SK-N-SH (cell line): ENCODE results near the gene DUSP9. TPM values are rescaled to one million over a fixed set of nuclear protein-coding genes. Genes with fewer than 3 reads are reported as not detected.

ENCODE experiments used
- CTCF ChIA-PET: fragments of 300-600, 350-600 bp; formaldehyde crosslinking; extraction: SDS; loops from one replicate; lab custom pipeline; 2021; lab: Yijun Ruan, JAX
- POLR2A ChIA-PET: fragments of 350-600 bp; sonication (Branson Sonifier 250); formaldehyde crosslinking; extraction: SDS; loops from one replicate; lab custom pipeline; 2020; ENCODE audit warnings: antibody characterized with exemption, inconsistent platforms; lab: Yijun Ruan, JAX
- DNase-seq: peaks from one replicate; pipeline ENCODE4 v3.0.0; 2012
- H2AFZ ChIP-seq: fragments of 200-600 bp; sonication (generic); 2 replicates; pipeline ENCODE4 v1.8.1; 2016; ENCODE audit warnings: antibody characterized with exemption, mild to moderate bottlenecking, low read depth
- H3F3A ChIP-seq: fragments of 200-600 bp; sonication (generic); replicated peaks from 2 replicates; pipeline ENCODE3; 2016; ENCODE audit warnings: antibody characterized with exemption, mild to moderate bottlenecking; ENCODE audit not compliant: insufficient read depth
- H3K27ac ChIP-seq, 2 experiments: fragments of 200-500 bp in 1 of 2; fragments of 200-600 bp in 1 of 2; sonication (Bioruptor generic) in 1 of 2; sonication (generic), shearing (Covaris generic) in 1 of 2; 2 replicates each; pipeline versions ENCODE4 v1.5.1 to v1.6.1; 2014 to 2016; ENCODE audit warnings: low read depth in 2 of 2, inconsistent platforms in 1 of 2, low read length in 1 of 2, mild to moderate bottlenecking in 1 of 2, mixed read lengths in 1 of 2
- H3K27me3 ChIP-seq: fragments of 200-600 bp; sonication (generic), shearing (Covaris generic); 2 replicates; pipeline ENCODE4 v1.6.1; 2016; ENCODE audit warnings: mixed run types; ENCODE audit not compliant: insufficient read depth
- H3K36me3 ChIP-seq, 2 experiments: fragments of 200-500 bp in 1 of 2; fragments of 200-600 bp in 1 of 2; sonication (Bioruptor generic) in 1 of 2; sonication (generic) in 1 of 2; replicated peaks in 1 of 2; 2 replicates each; pipeline versions ENCODE3 to v1.5.1; 2014 to 2016; ENCODE audit warnings: low read length in 1 of 2, mild to moderate bottlenecking in 1 of 2; ENCODE audit not compliant: insufficient read depth in 2 of 2, control insufficient read depth in 1 of 2
- H3K4me1 ChIP-seq, 2 experiments: fragments of 200-500 bp in 1 of 2; fragments of 200-600 bp in 1 of 2; sonication (Bioruptor generic) in 1 of 2; sonication (generic), shearing (Covaris generic) in 1 of 2; 2 replicates each; pipeline versions ENCODE4 v1.5.1 to v1.6.1; 2014 to 2016; ENCODE audit warnings: low read depth in 1 of 2, low read length in 1 of 2, mixed run types in 1 of 2; ENCODE audit not compliant: insufficient read depth in 2 of 2, control insufficient read depth in 1 of 2
- H3K4me2 ChIP-seq: fragments of 200-600 bp; sonication (generic), shearing (Covaris generic); 2 replicates; pipeline ENCODE4 v1.6.1; 2017; ENCODE audit warnings: mixed run types
- H3K4me3 ChIP-seq, 2 experiments: fragments of 200-500 bp in 1 of 2; fragments of 200-600 bp in 1 of 2; sonication (Bioruptor generic) in 1 of 2; sonication (generic), shearing (Covaris generic) in 1 of 2; 2 replicates each; pipeline versions ENCODE4 v1.5.1 to v1.8.1; 2014 to 2016; ENCODE audit warnings: low read depth in 2 of 2, inconsistent platforms in 1 of 2, low read length in 1 of 2, mild to moderate bottlenecking in 1 of 2, mixed read lengths in 1 of 2, moderate library complexity in 1 of 2
- H3K79me2 ChIP-seq: fragments of 200-600 bp; sonication (generic); 2 replicates; pipeline ENCODE4 v1.8.1; 2017; ENCODE audit warnings: mild to moderate bottlenecking; ENCODE audit not compliant: insufficient read depth
- H3K9ac ChIP-seq: fragments of 200-600 bp; sonication (generic); 2 replicates; pipeline ENCODE4 v1.6.1; 2017; ENCODE audit warnings: mixed run types
- H3K9me2 ChIP-seq: fragments of 200-600 bp; sonication (generic); 2 replicates; pipeline ENCODE4 v1.6.1; 2017; ENCODE audit warnings: mixed run types
- H3K9me3 ChIP-seq: fragments of 200-600 bp; sonication (generic); 2 replicates; pipeline ENCODE4 v1.6.1; 2017; ENCODE audit warnings: mixed run types, mild to moderate bottlenecking, moderate library complexity
- H4K20me1 ChIP-seq: fragments of 200-600 bp; sonication (generic); 2 replicates; pipeline ENCODE4 v1.6.1; 2017; ENCODE audit warnings: mild to moderate bottlenecking, mixed run types; ENCODE audit not compliant: insufficient read depth
- CHD2 ChIP-seq: fragments of 150-350 bp; IDR thresholded peaks from 2 replicates; pipeline ENCODE4 v1.6.1; 2018; ENCODE audit warnings: low read length; ENCODE audit not compliant: partially characterized antibody
- EP300 ChIP-seq, 2 experiments: IDR thresholded peaks; 2 replicates each; pipeline versions ENCODE4 v1.4.0 to v1.6.1; 2012; ENCODE audit warnings: borderline replicate concordance in 1 of 2, low read depth in 1 of 2, low read length in 1 of 2
- EZH2phosphoT487 ChIP-seq: fragments of 200-600 bp; sonication (generic); IDR thresholded peaks from 2 replicates; pipeline ENCODE4 v1.6.1; 2017; ENCODE audit warnings: low read depth, mixed run types, mild to moderate bottlenecking, antibody characterized with exemption, moderate library complexity, borderline replicate concordance
- GABPA ChIP-seq: IDR thresholded peaks from 2 replicates; pipeline ENCODE4 v1.4.0; 2012; ENCODE audit warnings: low read depth, mild to moderate bottlenecking
- GATA2 ChIP-seq: sonication (generic); formaldehyde crosslinking; IDR thresholded peaks from 2 replicates; pipeline ENCODE4 v1.5.0; 2020; ENCODE audit warnings: mild to moderate bottlenecking, missing genetic modification reagents
- MXI1 ChIP-seq: IDR thresholded peaks from 2 replicates; pipeline ENCODE4 v1.6.1; 2012; ENCODE audit warnings: mild to moderate bottlenecking, low read depth, low read length, improper control_type of control experiment
- NRF1 ChIP-seq: IDR thresholded peaks from 2 replicates; pipeline ENCODE4 v1.6.1; 2012; ENCODE audit warnings: low read depth, mild to moderate bottlenecking, low read length
- POLR2AphosphoS5 ChIP-seq: IDR thresholded peaks from 2 replicates; pipeline ENCODE4 v1.6.1; 2012; ENCODE audit warnings: low read depth, low read length
- SIN3A ChIP-seq: IDR thresholded peaks from 2 replicates; pipeline ENCODE4 v1.6.1; 2012; ENCODE audit warnings: low read depth, mild to moderate bottlenecking, low read length, moderate library complexity, borderline replicate concordance
- TAF1 ChIP-seq: IDR thresholded peaks from 2 replicates; pipeline ENCODE4 v1.6.1; 2012; ENCODE audit warnings: low read depth, mild to moderate bottlenecking, low read length, moderate library complexity, borderline replicate concordance
- TCF12 ChIP-seq: IDR thresholded peaks from 2 replicates; pipeline ENCODE4 v1.4.0; 2012
- TEAD4 ChIP-seq: IDR thresholded peaks from 2 replicates; pipeline ENCODE4 v1.4.0; 2012; ENCODE audit warnings: mild to moderate bottlenecking, borderline replicate concordance; ENCODE audit not compliant: insufficient read depth
- WGBS: methylation state at CpG from one replicate; pipeline ENCODE4 v1.1.6; 2017; ENCODE audit warnings: low lambda C conversion rate; 5-methylcytosine and 5-hydroxymethylcytosine counted together
- polyA plus RNA-seq, 3 experiments: library from polyadenylated mRNA; depleted of rRNA; stranded (reverse); fragments of >200 nt; gene quantifications; 2 replicates each; pipeline ENCODE4 v1.2.3, GENCODE V29; 2012
- TF ChIP-seq, protein P1 (sequence below): IDR thresholded peaks from 2 replicates; pipeline ENCODE4; 2012
- TF ChIP-seq, protein P2 (sequence below): fragments of 200-600 bp; sonication (generic); IDR thresholded peaks from 2 replicates; pipeline ENCODE4 v1.6.1; 2017; ENCODE audit warnings: antibody characterized with exemption, mild to moderate bottlenecking, moderate library complexity
- TF ChIP-seq, protein P3 (sequence below): fragments of 150-350 bp; IDR thresholded peaks from 2 replicates; pipeline ENCODE4 v1.6.1; 2016; ENCODE audit warnings: mild to moderate bottlenecking, low read depth, low read length

The DUSP9 gene
- polyA plus RNA-seq, 1 of the 3 experiments (the other 2 are of a cell fraction) = 0.05 TPM

DNA sequence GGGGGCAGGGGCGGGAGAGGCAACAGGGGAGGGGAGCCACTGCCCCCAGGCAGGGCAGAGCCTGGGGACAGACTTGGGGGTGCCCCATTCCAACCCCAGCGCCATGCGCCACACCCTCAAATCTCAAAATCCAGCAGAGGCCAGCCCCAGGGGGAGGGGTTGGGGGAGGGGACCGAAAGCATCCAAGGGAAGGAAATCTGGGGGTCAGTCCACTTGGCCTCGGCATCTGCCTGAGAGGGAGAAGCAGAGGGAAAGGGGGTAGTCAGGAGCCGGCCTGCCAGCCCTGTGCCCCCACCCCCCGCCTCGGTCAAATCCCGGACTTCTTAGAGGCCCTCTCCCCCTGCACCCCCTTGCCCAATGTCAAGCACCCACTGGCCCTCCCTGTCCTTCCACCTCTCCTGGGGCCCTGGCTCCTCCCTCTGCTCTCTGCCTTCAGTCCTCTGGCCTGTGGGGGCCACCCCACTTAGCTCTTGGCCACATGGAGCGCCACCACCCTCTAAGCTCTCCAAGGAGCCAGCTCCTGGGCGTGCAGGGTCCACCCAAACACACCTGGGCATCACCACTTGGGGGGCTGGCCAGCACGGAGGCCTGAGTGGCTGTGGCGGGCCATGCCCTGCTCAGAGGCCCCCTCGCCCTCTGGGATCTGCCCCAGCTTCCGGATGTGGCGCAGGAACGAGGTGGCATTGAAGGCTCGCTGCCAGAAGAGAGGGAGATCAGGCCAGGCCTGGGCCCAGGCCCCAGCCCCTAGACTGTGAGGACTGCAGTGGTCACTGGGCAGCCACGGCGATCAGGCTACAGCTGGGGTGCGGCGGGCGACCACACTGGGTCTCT, 23.1 kb downstream of the DUSP9 start (continued):
- TF ChIP-seq, protein P1, sequence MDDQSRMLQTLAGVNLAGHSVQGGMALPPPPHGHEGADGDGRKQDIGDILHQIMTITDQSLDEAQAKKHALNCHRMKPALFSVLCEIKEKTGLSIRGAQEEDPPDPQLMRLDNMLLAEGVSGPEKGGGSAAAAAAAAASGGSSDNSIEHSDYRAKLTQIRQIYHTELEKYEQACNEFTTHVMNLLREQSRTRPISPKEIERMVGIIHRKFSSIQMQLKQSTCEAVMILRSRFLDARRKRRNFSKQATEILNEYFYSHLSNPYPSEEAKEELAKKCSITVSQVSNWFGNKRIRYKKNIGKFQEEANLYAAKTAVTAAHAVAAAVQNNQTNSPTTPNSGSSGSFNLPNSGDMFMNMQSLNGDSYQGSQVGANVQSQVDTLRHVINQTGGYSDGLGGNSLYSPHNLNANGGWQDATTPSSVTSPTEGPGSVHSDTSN = no peak
- no peak for TF ChIP-seq NRF1
- TF ChIP-seq TCF12 = no peak
- TF ChIP-seq TEAD4 = no peak
- no peak for TF ChIP-seq SIN3A
- TF ChIP-seq, all 33 proteins: peak for 0

DNA sequence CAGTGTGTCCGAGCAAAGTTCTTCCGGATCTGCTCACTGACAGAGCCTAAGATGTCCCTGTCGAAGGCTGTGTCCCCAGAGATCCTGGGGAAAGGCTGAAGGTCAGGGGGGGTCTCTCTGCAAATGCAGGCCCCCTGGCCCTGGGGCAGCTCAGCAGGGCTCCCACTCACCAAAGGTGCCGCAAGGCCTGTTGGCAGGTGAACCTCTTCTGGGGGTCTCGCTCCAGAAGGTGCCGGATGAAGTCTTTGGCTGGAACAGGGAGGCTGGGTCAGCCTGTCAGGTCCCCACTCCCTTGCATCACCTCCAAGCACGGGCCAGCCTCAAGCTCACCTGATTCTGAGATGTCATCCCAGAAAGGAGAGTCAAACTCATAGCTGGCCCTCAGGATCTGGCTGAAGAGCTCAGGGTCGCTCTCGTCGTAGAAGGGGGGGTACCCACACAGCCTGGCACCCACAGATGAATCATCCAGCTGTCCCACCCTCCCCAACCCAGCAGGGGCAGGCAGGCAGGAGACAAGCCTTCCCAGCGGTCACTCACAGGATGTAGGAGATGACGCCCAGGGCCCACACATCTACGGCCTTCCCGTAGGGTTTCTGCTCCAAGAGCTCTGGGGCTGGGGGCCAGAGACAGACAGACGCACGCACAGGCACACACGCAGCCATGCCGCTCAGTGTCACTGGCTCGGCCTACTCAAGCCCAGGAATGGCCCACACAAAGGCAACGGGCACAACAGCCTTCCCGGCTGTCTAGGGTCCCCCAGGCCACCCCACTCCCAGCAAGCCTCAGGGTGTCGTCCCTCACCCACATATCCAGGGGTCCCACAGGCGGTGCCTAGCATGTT, 24.0 kb downstream of the DUSP9 start:
- Histone ChIP-seq H3K9me3 (no peaks in the 10 kb centered on the region), H3K27me3 (peaks cover 6% of the 10 kb centered on the region; the same call in 1 of the 2 replicates), H4K20me1 (no peaks in the 10 kb centered on the region), H2AFZ (no peak overlapping the region), H3K9ac (no peak overlapping the region), H3F3A (no peaks in the 10 kb centered on the region), H3K79me2 (no peaks in the 10 kb centered on the region), H3K4me1 (peaks cover 0 to 3% of the 10 kb centered on the region in 2 experiments; a peak in 1 of 4 replicates), H3K9me2 (no peaks in the 10 kb centered on the region), H3K4me2 (no peak overlapping the region), H3K36me3 (no peaks in the 10 kb centered on the region), H3K27ac (no peak overlapping the region), H3K4me3 (no peak overlapping the region)
- TF ChIP-seq GABPA (no peak), TCF12 (no peak), POLR2AphosphoS5 (no peak), CHD2 (no peak), MXI1 (no peak), GATA2 (CRISPR knock-in tag) (no peak), EZH2phosphoT487 (no peak), EP300 (IDR thresholded peaks at IDR 0.05; ENCODE audit: borderline replicate concordance in 1 of 2, low read depth in 1 of 2, low read length in 1 of 2) (no peak), TAF1 (no peak)
- TF ChIP-seq, protein P2, sequence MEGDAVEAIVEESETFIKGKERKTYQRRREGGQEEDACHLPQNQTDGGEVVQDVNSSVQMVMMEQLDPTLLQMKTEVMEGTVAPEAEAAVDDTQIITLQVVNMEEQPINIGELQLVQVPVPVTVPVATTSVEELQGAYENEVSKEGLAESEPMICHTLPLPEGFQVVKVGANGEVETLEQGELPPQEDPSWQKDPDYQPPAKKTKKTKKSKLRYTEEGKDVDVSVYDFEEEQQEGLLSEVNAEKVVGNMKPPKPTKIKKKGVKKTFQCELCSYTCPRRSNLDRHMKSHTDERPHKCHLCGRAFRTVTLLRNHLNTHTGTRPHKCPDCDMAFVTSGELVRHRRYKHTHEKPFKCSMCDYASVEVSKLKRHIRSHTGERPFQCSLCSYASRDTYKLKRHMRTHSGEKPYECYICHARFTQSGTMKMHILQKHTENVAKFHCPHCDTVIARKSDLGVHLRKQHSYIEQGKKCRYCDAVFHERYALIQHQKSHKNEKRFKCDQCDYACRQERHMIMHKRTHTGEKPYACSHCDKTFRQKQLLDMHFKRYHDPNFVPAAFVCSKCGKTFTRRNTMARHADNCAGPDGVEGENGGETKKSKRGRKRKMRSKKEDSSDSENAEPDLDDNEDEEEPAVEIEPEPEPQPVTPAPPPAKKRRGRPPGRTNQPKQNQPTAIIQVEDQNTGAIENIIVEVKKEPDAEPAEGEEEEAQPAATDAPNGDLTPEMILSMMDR = no peak
- TF ChIP-seq, protein P3, sequence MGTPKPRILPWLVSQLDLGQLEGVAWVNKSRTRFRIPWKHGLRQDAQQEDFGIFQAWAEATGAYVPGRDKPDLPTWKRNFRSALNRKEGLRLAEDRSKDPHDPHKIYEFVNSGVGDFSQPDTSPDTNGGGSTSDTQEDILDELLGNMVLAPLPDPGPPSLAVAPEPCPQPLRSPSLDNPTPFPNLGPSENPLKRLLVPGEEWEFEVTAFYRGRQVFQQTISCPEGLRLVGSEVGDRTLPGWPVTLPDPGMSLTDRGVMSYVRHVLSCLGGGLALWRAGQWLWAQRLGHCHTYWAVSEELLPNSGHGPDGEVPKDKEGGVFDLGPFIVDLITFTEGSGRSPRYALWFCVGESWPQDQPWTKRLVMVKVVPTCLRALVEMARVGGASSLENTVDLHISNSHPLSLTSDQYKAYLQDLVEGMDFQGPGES = no peak
- no peak for DNase-seq
- ChIA-PET POLR2A (interaction anchor here (1.0 kb wide), 1 partner anchor 45 kb away, joined by 3 read pairs; no protein-coding TSS in a partner anchor), CTCF (interaction anchor here (0.6 to 10.5 kb wide), 10 partner anchors 10 to 163 kb away, joined by 3 to 128 read pairs (median 3); partner anchors contain the start of gene DUSP9)
- 53% methylated on average over 3 of the region's 23 CpGs for WGBS
